G401 (cell line): ENCODE results near the gene CUBN. TPM values are rescaled to one million over a fixed set of nuclear protein-coding genes. Genes with fewer than 3 reads are reported as not detected.

Experiments
- DNase-seq: peaks from one replicate; pipeline ENCODE4 v3.0.0-alpha.2; 2015; ENCODE audit warnings: low spot score
- in situ Hi-C: cut with HindIII; loops from 2 replicates; pipeline ENCODE4 v1.10.0; 2016; ENCODE audit warnings: low sequenced_read_pairs, mixed read lengths
- total RNA-seq: library from RNA; depleted of rRNA; stranded (reverse); fragments of >200 nt; shearing (Covaris generic); gene quantifications from 2 replicates; pipeline ENCODE4 v1.2.3, GENCODE V29; 2014

CUBN gene
- total RNA-seq, 1 experiment from 2014 or later = 0.07 TPM

DNA sequence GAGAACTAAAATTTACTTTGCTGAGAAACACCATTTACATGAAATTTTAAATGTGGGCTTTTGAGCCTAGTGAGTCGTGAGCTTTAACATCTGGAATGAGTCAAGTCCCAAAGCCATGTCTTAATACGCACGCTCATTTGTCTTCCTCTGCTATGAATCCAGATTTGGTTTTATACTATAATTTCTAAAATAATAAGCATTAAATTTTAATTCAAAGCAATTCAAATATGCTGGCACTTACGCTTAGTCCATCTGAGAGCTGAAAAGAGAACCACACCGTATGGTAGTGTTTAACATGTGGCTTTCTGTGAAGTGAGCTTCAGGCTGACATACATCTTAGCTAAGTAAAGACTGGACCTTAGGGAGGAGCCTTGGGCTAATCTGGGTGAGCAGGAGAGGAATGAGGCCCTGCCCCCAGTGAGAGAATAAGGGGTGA lies 52.2 kb downstream of the CUBN start:
- no peak for DNase-seq
- in situ Hi-C loops = no loop called here

DNA sequence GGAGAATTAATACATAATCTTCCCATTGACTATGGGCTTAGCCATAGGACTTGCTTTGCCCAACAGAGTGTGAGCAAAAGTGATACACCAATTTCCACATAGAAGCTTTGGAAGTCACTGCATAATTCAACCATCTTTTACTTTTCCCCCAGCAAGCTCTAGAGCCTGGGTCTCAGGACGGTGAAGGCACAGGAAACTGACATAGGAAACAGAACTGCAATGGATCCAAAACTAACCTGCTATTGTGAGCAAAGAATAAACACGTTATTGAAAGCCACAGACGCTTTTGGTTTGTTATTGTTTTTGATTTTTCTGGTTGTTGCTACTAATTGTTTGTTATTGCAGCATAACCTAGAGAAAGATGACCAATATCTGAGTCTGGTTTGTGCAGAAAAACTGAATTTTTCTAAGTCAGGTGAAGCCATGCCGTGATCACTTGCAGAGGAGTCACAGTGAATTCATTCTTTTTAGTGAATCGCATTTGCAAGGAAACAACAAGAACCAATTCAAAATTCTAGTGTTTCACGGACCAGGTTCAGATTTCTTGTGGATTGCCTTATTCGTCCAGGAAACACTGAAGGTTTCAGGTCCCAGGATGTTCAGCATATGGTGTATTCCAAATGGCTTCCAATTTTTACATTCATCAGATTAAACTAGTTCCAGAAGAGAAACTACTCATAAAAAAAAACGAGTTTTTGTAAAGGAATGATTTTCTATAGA lies 52.8 kb downstream of the CUBN start:
- no peak for DNase-seq
- in situ Hi-C loops = no loop called here

DNA sequence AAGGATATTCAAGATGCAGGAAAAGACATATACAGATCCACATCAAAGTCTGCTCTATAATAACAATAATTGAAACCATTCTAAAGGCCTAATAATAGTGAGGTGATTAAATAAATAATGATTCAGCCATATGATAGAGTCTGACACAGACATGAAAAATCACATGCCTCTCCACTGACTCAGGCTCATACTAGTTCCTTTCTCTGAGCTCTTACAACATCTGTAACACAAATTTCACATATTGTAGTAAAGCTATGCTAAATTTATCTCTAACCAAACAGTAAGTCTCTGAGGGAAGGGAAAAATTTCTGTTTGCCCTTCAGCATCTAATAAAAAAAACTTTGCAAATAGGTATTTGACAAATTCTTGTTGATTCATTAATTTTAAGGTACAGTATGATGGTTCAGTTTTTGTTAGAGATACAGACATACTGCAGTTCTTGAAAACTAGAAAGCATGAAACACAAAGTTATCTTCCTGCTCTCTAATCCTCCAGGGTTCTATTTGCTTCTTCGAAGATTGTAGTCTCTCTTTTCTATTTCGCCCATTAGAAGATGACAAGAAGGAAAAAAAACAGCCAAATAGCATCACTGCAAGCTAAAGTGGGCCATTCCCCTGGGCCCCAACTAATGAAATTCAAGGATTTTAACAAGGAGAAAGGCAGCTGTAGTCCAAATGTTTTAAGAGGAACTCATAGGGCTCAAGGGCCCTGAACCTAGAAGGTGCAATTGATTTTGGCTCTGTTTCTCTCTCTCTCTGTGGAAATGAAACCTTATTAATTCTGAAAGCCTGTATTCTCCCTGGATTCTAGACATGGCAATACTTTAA lies 53.9 kb downstream of the CUBN start:
- in situ Hi-C loops = no loop called here
- no peak for DNase-seq

DNA sequence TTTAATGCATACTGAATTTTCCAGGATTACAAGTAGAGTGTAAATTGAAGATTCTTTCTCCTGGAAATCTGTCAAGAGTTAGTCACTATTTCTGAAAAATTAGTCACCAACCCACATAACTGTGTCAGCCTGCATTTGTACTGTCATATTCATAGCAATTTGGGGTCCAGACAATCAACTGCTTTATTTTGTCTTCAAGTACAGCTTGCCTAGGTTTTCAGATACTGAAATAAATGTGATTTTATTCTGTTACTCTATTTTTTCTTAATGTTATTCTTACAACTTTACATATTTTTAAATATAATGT lies 55.1 kb downstream of the CUBN start:
- no peak for DNase-seq
- in situ Hi-C loops = no loop called here

DNA sequence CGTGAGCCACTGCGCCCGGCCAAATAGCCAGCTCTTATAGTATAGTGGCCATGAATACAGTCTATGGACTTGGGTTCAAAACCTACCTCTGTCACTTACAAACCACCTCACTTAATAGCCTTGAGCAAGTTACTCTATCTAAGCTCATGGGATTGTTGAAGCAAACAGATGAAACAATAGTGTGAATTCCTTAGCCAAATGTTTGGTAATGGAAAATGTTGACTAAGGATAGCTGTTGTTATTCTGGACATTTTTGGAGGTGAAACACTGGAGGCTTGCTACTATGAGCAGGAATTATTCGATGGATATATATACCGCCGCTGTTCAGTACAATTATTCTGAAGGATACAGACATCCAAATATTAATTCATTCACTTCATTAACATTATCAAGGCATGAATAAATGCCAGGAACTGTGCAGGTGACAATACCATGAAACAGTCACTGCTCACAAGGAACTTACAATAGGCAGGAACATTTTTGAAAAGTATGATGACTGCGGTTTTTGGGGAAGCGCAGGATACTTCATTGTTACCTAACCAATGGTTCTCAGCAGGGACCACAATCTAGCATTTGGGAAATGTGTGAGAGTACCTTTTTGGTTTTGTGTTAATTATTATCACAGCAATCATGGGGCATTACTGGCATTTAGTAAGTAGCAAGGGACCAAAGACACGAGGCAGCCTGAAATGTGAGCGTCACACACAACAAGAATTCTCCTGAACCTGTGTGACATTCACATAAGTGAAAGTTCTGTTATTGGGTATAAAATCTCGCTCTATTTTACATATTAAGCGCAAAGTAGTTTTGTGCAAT lies 55.7 kb downstream of the CUBN start:
- in situ Hi-C loops = no loop called here
- no peak for DNase-seq

DNA sequence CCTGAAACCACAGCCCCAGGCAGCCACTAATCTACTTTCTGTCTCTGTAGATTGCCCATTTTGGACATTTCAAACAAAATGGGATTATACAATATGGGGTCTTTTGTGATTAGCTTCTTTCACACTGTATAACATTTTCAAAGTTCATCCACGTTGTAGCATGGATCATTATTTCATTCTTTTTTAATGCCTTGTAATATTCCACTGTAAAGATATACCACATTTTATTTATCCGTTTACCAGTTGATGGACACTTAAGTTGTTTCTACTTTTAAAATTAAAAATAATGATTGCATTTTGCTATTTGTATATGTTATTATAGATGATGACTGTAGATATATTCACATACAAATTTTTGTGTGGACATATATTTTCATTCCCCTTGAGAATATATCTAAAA lies 60.7 kb downstream of the CUBN start:
- in situ Hi-C loops = no loop called here
- no peak for DNase-seq

DNA sequence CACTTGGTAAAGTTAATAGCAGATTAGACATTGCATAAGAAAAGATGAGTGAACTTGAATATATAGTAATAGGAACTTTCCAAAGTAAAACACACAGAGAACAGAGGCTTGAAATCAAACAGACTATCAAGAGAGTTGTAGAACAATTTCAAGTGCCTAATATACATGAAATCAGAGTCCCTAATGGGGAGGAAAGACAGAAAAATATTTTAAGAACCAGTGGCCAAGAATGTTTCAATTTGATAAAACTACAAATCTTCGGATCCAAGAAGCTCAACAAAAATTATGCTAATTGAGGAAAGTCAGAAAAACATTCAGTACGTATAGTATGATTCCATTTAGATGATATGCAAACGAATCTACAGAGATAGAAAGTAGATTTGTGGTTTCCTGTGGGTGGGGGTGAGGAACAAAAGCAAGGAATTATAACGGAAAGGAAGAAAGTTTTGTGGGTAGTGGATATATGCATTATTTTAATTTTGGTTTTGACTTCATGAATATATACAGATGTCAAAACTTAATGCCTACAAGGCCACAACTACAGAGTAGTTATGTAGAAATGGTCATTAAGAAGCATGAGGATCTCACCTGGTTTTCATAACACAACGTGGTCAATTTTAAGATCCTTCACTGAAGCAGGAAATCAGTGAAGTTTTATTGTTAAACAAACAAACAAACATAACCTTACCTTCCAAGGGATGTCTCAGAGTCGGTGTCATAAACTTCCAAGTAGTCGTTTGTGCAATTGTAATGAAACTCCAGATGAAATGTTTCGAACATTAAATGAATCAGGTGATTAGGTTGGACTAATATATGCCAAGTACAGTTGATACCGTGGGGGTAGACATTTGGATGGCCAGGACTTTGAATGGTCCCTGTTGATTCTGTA lies 62.0 kb downstream of the CUBN start:
- in situ Hi-C loops = no loop called here

DNA sequence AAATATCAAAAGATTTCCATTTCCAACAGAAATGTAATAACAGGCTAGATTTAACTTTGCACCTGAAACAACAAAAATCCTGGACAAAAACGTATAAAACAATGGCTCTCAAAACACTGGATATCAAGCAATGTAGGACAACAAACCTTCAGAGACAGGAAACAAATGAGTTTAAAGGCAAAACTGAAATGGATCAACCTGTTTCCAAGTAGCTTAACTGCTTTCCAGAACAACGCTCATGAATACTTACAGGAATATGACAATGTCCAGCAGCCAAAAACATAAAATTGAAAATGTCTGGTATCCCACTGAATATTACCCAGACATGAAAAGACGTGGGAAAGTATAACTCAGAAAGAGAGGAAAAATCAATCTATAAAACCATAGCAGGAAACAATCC lies 62.8 kb downstream of the CUBN start:
- no peak for DNase-seq
- in situ Hi-C loops = no loop called here

More for the DNA sequence above, 62.0 kb downstream of the CUBN start:
- DNase-seq = no peak

DNA sequence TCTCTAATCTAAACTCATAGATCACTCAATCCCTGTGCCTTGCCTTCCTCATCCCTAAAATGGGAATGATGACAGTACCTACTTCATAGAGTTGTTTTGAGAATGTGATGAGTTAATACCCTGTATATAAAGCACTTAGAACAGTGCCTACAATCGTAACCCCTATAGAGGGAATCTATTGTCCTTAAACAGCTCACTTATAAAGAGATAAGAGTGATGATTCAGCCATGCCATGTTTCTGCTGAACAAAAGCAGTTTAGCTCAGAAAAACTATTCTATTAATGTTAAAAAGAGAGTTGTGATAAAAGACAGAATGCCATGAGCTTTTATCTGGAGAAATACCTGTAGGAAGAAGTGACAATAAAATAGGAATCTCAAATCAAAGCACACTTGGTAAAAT lies 63.6 kb downstream of the CUBN start:
- in situ Hi-C loops = no loop called here
- DNase-seq = no peak

DNA sequence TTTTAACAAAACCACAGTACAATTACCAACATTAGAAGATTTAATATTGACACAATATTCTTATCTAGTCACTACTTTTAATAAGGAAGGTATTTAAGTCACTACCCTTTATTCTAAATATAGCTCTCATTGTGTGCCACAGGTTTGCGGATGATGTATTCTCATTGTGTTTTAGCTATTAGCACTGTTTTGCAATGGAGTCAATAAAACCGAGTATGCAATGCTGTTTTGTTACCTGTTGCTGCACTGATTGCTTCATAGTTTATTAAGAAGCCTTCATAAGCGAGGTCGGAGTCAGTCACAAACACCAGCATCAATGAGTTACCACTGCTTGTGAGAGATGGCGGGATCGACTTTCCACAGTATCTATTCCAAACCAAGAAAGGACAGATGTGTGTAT lies 64.3 kb downstream of the CUBN start:
- DNase-seq = no peak
- in situ Hi-C loops = no loop called here

DNA sequence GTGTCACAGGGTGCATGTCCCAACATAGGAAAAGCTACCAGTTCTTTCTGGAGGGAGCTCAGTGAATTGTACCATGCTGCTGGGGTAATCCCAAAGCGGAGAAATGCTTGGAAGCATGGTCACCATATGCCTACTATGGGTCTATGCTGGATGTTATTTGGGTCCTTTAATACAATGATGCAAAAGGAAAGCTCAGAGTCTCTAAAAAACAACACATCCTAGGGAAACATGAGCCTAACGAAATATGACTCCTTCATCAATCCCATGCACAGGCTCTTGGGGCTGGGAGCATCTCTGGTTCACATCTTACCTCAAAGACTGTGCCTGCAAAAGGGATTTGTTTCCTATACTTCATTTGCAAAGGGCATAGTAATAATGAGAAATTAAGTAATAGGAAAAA lies 65.2 kb downstream of the CUBN start:
- in situ Hi-C loops = no loop called here
- no peak for DNase-seq

DNA sequence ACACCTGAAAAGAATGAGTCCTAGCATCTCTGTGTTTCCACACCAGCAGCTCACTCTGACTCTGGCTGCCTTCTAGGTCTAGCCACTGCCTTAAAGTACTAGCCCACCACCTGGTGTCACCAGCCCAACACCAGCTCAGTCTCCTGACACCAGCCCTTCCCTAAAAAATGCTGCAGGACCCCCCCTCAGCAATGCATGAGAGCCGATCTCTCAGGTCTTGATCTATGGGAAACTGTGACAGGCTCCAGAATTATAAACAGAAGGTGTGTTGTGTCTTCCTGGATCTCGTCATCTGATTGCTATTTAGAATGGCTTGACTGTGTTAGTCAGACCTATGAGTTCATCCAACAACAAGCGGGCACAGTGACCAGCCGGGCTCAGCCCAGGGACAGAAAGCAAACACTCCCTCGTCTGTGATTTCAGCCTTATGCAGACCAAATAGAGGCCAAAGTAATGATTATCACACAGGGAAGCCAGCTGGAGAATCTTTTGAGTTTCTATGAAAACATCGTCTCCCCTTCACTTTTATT lies 66.6 kb downstream of the CUBN start:
- no peak for DNase-seq
- in situ Hi-C loops = no loop called here

DNA sequence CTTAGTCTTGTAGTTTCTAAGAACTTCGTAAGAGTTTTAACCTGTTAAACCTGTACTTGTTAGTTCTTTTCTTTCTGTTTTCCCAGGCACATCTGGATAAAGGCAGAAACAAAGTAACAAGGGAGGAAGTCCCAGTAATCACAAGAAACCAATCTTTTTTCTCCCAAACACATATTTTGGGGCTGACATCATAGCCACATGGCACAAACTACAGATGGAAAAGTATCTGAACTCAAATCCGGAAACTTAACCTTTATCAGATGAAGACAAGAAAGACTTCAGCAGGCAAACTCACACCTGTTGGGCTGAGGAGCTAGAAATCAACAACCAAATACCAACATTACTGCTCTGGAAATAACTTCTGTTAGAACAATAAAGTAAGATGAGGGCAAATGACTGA lies 67.1 kb downstream of the CUBN start:
- in situ Hi-C loops = no loop called here
- no peak for DNase-seq

DNA sequence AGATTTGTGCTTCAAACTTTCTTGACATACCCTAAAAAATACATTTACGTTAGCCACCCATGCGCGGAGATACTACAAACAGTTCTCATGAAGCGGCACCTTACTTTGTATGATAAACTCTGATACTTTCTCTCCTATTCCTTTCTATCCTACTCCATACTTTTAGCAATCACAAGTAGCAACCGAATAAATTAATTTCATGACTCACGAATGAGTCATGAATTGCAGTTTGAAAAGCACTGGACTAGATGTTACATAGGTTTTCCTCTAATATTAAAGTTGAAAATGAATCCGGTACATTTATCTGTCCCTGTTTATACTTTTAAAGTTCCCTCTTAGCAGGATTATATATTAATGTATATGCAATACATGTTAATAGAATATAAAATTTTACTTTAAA lies 67.6 kb downstream of the CUBN start:
- DNase-seq = no peak
- in situ Hi-C loops = no loop called here

DNA sequence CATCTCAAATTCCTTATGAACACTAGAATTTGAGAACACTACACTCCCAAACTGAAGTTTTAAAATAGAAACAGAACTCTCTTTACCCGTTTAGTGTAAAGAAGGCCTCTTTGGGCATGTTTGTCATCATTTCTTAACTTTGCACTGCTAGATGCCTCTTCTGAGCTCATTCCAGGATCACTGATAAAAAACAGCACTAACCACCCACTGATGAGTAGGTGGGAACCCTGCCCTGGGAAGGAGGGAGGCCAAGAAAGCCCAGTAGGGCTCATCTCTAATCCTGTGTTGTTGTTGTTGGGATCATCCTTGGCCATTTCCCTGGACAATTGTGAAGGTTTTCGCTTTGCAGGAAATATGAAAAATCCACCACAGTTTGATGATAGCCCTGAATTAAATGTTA lies 68.2 kb downstream of the CUBN start:
- in situ Hi-C loops = no loop called here
- DNase-seq = no peak

DNA sequence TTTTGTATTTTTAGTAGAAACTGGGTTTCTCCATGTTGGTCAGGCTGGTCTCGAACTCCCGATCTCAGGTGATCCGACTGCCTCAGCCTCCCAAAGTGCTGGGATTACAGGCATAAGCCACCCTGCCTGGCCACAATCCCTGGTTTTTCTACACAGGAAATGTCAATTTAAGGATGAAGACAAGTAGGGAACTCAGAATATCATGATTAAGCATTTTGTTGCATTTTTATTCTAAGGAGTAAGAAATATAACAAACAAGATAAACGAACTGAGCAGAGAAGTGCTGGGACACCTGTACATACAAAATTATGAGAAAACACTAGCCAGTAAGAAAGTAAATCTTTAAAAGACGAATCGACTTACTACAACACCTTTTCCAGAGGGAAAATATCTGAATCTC lies 69.3 kb downstream of the CUBN start:
- in situ Hi-C loops = no loop called here
- DNase-seq = no peak

DNA sequence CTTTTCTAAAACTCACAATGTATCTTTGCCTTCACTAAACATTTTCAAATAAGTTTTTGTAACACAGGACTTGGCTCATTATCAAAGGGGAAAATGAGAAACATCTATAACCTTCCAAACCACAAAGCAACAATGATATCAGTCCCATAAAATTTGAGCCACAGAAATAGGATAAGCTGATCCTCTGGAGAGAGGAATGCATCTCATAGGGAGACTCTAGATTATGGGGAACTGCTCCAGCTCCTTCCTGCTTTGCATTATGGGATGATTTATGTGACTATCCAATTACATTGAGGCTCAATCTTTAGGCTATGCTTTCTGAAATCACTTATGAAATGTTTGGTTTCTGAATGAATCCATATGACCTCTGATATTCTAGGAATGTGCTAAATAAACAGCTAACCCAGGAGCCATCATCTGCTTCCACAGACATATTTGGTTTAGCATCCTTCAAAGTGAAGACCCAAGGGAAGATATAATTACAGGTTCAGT lies 70.4 kb downstream of the CUBN start:
- DNase-seq = no peak
- in situ Hi-C loops = no loop called here

DNA sequence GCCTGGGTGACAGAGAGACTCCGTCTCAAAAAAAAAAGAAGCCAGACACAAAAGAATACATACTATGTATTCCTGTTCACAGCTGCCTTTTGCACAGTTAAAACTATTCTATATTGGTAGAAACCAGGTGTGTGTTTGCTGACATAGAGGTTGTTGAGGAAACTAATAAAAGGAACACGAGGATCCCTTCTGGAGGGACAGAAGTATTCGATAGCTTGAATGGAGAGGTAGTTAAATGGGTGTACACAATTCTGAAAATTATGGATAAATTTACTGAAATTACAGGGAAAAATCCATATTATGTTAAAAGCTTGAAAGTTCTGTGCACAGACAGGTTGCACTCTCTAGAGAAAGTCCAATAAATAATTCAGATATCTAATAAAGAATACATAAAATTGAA lies 71.5 kb downstream of the CUBN start:
- in situ Hi-C loops = no loop called here
- no peak for DNase-seq
